SU-DHL-6 (cell line): Measurements from ENCODE around the gene SPATA22.

Experiments used
- H2AFZ ChIP-seq: fragments of 200-600 bp; sonication (generic); 2 replicates; pipeline ENCODE4 v1.6.1; 2014; ENCODE audit warnings: low read depth, mild to moderate bottlenecking, moderate library complexity, mixed read lengths, antibody characterized with exemption, low read length; ENCODE audit not compliant: severe bottlenecking
- H3F3A ChIP-seq: fragments of 200-600 bp; shearing (Covaris generic); 2 replicates; pipeline ENCODE4 v1.6.0; 2016; ENCODE audit warnings: antibody characterized with exemption, mild to moderate bottlenecking; ENCODE audit not compliant: insufficient read depth
- H3K27ac ChIP-seq: fragments of 200-600 bp; sonication (generic); 2 replicates; pipeline ENCODE4 v1.5.1; 2016; ENCODE audit warnings: low read depth, mild to moderate bottlenecking, low read length, moderate library complexity, mixed read lengths
- H3K27me3 ChIP-seq: fragments of 200-600 bp; sonication (generic), shearing (Covaris generic); 2 replicates; pipeline ENCODE4 v1.6.0; 2014; ENCODE audit warnings: mild to moderate bottlenecking, low read length
- H3K36me3 ChIP-seq: fragments of 200-600 bp; sonication (generic); 2 replicates; pipeline ENCODE4 v1.6.1; 2014; ENCODE audit warnings: mild to moderate bottlenecking, low read length, mixed read lengths
- H3K4me2 ChIP-seq: fragments of 300-600, 200-600 bp; shearing (Covaris generic), sonication (generic); 2 replicates; pipeline ENCODE4 v1.6.0; 2014; ENCODE audit warnings: low read length, low read depth, mild to moderate bottlenecking; ENCODE audit not compliant: poor library complexity, severe bottlenecking
- H3K4me3 ChIP-seq: fragments of 200-600 bp; sonication (generic); 2 replicates; pipeline ENCODE4 v1.5.1; 2014; ENCODE audit warnings: antibody characterized with exemption, low read length, mild to moderate bottlenecking, mixed read lengths; ENCODE audit not compliant: insufficient read depth, poor library complexity, severe bottlenecking
- H3K79me2 ChIP-seq: fragments of 200-600 bp; sonication (generic); 2 replicates; pipeline ENCODE4 v1.6.1; 2014; ENCODE audit warnings: mild to moderate bottlenecking, low read length, moderate library complexity; ENCODE audit not compliant: insufficient read depth
- H3K9ac ChIP-seq: fragments of 200-600 bp; sonication (generic); 2 replicates; pipeline ENCODE4 v1.7.0; 2014; ENCODE audit warnings: mild to moderate bottlenecking, low read length
- H3K9me2 ChIP-seq: fragments of 200-600 bp; sonication (generic); replicated peaks from 2 replicates; pipeline ENCODE4 v1.6.1; 2014; ENCODE audit warnings: low read length; ENCODE audit not compliant: insufficient read depth
- H3K9me3 ChIP-seq: fragments of 200-600 bp; sonication (generic); 2 replicates; pipeline ENCODE4 v1.6.1; 2014; ENCODE audit warnings: low read length, mixed read lengths; ENCODE audit not compliant: insufficient read depth
- H4K20me1 ChIP-seq: fragments of 200-600 bp; sonication (generic); 2 replicates; pipeline ENCODE4 v1.6.1; 2014; ENCODE audit warnings: low read depth, mild to moderate bottlenecking, antibody characterized with exemption, low read length, moderate library complexity, mixed read lengths
- EZH2phosphoT487 ChIP-seq: fragments of 200-600 bp; sonication (generic), shearing (Covaris generic); conservative IDR thresholded peaks from 2 replicates; pipeline ENCODE4 v1.6.1; 2018; ENCODE audit warnings: mild to moderate bottlenecking, antibody characterized with exemption, low read length, moderate library complexity, mixed read lengths
- TF ChIP-seq, protein P1 (sequence below): fragments of 200-600 bp; sonication (generic); IDR thresholded peaks from one replicate; pipeline ENCODE4 v1.5.1; 2017; ENCODE audit warnings: antibody characterized with exemption, mild to moderate bottlenecking, low read length, moderate library complexity; ENCODE audit not compliant: insufficient read depth, poor library complexity, severe bottlenecking

The SPATA22 gene

DNA sequence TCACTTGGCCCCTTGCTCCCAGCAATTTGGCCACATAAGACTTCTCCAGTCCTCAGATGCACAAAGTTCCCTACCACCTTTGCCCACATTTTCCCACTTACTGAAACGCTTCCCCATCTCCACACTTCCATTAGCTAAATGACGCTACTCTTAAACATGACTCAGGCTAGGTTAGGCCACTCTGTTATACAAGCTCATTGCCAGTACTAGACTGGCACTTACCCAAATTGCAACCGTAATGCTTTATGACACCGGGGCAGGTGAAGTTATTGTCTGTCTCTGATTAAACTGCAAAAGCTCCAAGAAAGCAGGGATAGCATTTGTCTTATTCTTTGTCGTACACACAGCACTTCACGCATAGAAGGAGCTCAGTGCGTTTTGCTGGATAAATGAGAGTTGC lies 33.4 kb upstream of the SPATA22 start:
- no peaks in the 10 kb centered on the region for H3K27me3 ChIP-seq
- no peaks in the 10 kb centered on the region for H4K20me1 ChIP-seq
- no peak overlapping the region for H3K4me2 ChIP-seq
- no peak overlapping the region for H3K4me3 ChIP-seq
- TF ChIP-seq, protein P1, sequence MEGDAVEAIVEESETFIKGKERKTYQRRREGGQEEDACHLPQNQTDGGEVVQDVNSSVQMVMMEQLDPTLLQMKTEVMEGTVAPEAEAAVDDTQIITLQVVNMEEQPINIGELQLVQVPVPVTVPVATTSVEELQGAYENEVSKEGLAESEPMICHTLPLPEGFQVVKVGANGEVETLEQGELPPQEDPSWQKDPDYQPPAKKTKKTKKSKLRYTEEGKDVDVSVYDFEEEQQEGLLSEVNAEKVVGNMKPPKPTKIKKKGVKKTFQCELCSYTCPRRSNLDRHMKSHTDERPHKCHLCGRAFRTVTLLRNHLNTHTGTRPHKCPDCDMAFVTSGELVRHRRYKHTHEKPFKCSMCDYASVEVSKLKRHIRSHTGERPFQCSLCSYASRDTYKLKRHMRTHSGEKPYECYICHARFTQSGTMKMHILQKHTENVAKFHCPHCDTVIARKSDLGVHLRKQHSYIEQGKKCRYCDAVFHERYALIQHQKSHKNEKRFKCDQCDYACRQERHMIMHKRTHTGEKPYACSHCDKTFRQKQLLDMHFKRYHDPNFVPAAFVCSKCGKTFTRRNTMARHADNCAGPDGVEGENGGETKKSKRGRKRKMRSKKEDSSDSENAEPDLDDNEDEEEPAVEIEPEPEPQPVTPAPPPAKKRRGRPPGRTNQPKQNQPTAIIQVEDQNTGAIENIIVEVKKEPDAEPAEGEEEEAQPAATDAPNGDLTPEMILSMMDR = no peak
- no peak for TF ChIP-seq EZH2phosphoT487
- H3K79me2 ChIP-seq = no peaks in the 10 kb centered on the region
- H3K9ac ChIP-seq = no peak overlapping the region
- no peak overlapping the region for H2AFZ ChIP-seq
- no peaks in the 10 kb centered on the region for H3K9me2 ChIP-seq
- no peaks in the 10 kb centered on the region for H3K36me3 ChIP-seq
- no peak overlapping the region for H3K27ac ChIP-seq
- no peaks in the 10 kb centered on the region for H3F3A ChIP-seq
- H3K9me3 ChIP-seq = no peaks in the 10 kb centered on the region

DNA sequence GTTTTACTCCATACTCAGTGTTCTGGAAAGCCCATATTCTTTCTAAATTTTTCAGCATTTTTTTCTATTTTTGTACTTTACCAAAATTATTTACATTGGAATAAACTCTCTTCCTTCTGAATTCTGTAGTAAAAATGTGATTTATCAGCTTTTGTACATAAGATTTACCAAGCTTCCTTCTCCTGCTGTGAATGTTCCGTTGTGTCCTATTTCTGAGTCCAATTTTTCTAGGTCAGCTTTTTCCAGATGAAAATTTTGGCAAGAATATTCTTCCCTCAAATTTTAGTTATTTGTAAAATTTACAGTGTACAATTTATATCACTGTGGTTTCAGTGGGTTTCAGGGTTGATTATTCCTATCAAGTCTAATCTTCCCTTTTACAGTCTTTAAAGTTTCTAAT lies 31.7 kb upstream of the SPATA22 start:
- Histone ChIP-seq H3K27me3 (no peaks in the 10 kb centered on the region), H3K4me2 (no peak overlapping the region)
- TF ChIP-seq, protein P1 = no peak
- TF ChIP-seq EZH2phosphoT487 = no peak

DNA sequence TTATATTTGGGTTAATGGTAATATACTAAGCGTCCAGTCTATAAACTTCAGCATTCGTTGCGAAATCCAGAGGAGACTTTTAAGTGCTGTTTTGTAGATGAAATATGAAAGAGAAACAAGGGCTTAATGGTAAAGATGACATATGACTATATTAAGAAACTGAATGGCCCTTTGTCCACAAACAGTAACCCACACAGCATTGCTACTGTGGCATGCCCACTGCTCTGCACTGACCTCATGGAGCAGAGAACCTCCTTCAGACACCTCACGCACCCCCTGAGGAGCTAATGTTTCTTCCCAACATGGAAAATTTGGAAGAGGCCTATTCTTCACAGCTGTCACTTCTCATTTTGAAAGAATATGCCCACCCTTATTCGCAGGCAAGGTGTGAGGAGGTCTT lies 30.8 kb upstream of the SPATA22 start:
- Histone ChIP-seq H3K4me2 (no peak overlapping the region), H3K27ac (no peak overlapping the region), H3K36me3 (no peaks in the 10 kb centered on the region), H3K27me3 (no peaks in the 10 kb centered on the region), H3K9me2 (no peaks in the 10 kb centered on the region), H3F3A (no peaks in the 10 kb centered on the region), H3K79me2 (no peaks in the 10 kb centered on the region), H3K4me3 (no peak overlapping the region), H4K20me1 (no peaks in the 10 kb centered on the region), H2AFZ (no peak overlapping the region), H3K9ac (no peak overlapping the region), H3K9me3 (no peaks in the 10 kb centered on the region)
- TF ChIP-seq, protein P1 = no peak
- no peak for TF ChIP-seq EZH2phosphoT487

More for the DNA sequence above, 31.7 kb upstream of the SPATA22 start:
- Histone ChIP-seq H3K4me3 (no peak overlapping the region), H3F3A (no peaks in the 10 kb centered on the region), H3K9me3 (no peaks in the 10 kb centered on the region), H3K9ac (no peak overlapping the region), H3K9me2 (no peaks in the 10 kb centered on the region), H3K79me2 (no peaks in the 10 kb centered on the region), H4K20me1 (no peaks in the 10 kb centered on the region), H3K27ac (no peak overlapping the region), H3K36me3 (no peaks in the 10 kb centered on the region), H2AFZ (no peak overlapping the region)

DNA sequence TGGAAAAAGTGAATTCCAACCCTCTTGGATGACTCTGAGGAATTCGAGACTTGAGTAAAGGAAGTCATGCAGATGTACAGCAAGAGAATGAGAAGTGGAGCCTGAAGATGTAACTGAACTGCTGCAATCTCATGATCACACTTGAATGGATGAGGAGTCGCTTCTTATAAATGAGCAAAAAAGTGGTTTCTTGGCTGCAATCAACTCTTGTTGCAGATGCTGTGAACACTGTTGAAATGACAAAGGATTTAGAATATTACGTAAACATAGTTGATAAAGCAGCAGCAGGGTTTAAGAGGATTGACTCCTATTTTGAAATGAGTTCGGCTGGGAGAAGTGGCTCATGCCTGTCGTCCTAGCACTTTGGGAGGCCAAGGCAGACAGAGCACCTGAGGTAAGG lies 29.7 kb upstream of the SPATA22 start:
- H3K79me2 ChIP-seq = no peaks in the 10 kb centered on the region
- H3K36me3 ChIP-seq = no peaks in the 10 kb centered on the region
- TF ChIP-seq, protein P1 = no peak
- TF ChIP-seq EZH2phosphoT487 = no peak
- H3K4me3 ChIP-seq = no peak overlapping the region
- H3K4me2 ChIP-seq = no peak overlapping the region
- H3K27me3 ChIP-seq = no peaks in the 10 kb centered on the region
- no peaks in the 10 kb centered on the region for H3K9me2 ChIP-seq
- no peak overlapping the region for H2AFZ ChIP-seq
- no peaks in the 10 kb centered on the region for H3K9me3 ChIP-seq
- H3K9ac ChIP-seq = no peak overlapping the region
- H3F3A ChIP-seq = no peaks in the 10 kb centered on the region
- H4K20me1 ChIP-seq = no peaks in the 10 kb centered on the region
- no peak overlapping the region for H3K27ac ChIP-seq
